ENCODE data around the gene TMEM63C. TPM values are rescaled to one million over a fixed set of nuclear protein-coding genes. Genes with fewer than 3 reads are reported as not detected.

Gene TMEM63C
- total RNA-seq, 1 experiment from 2014 or later, result 5.7 TPM

DNA sequence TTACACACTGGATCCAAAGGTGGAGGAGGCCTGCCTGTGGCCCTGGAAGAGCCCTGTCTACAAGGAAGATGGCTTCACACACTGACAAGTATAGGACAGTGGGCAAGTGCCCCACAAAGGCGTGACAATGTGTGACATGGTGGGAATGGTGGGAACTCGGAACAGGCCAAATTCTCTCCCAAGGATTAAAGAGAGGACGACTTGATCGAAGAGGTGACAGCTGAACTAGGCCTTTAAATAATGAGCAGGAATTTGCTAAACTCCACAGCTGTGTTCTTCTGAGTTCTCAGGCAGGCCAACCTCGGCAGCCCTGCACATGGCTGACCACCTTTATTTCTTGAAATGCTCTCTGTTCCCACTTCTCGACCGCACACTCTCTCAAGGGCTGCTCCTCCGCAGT lies 115.3 kb downstream of the TMEM63C start:
- no peak for DNase-seq (ENCODE audit: low read depth, low spot score)
- Histone ChIP-seq H3K36me3 (ENCODE audit: control insufficient read depth in 1 of 2, insufficient read depth in 2 of 2, low read length in 2 of 2) (peaks cover 2 to 13% of the 10 kb centered on the region in 2 experiments; a peak in 1 of 4 replicates), H3K9me2 (ENCODE audit: insufficient read depth) (no peaks in the 10 kb centered on the region), H3K27ac (ENCODE audit: low read depth, low read length) (no peak overlapping the region), H3K79me2 (ENCODE audit: insufficient read depth, low read length) (no peaks in the 10 kb centered on the region), H3K4me3 (replicated peaks in 1 of 2; ENCODE audit: low read depth in 1 of 2, low read length in 2 of 2) (no peak overlapping the region), H3K4me1 (ENCODE audit: control insufficient read depth in 1 of 2, insufficient read depth in 2 of 2, low read length in 2 of 2) (no peaks in the 10 kb centered on the region), H3K9me3 (ENCODE audit: control insufficient read depth in 1 of 2, insufficient read depth in 1 of 2, low read depth in 1 of 2, low read length in 2 of 2) (no peaks in the 10 kb centered on the region), H3K27me3 (ENCODE audit: insufficient read depth, low read length) (no peaks in the 10 kb centered on the region), H4K20me1 (ENCODE audit: insufficient read depth) (no peaks in the 10 kb centered on the region), H3K4me2 (ENCODE audit: low read length) (no peak overlapping the region), H3K9ac (ENCODE audit: low read length) (no peak overlapping the region), H2AFZ (ENCODE audit: low read depth, low read length, poor library complexity, severe bottlenecking) (no peak overlapping the region)
- intact Hi-C loops (cut with micrococcal nuclease), result no loop called here
- TF ChIP-seq, protein P1, sequence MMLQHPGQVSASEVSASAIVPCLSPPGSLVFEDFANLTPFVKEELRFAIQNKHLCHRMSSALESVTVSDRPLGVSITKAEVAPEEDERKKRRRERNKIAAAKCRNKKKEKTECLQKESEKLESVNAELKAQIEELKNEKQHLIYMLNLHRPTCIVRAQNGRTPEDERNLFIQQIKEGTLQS (IDR thresholded peaks at IDR 0.05), result no peak
- TF ChIP-seq CEBPB (IDR thresholded peaks at IDR 0.05; ENCODE audit: low read depth), result no peak
- TF ChIP-seq ZNF274 (IDR thresholded peaks at IDR 0.05; ENCODE audit: low read depth, low read length), result no peak
- TF ChIP-seq SRF (IDR thresholded peaks at IDR 0.05; ENCODE audit: low read depth), result no peak
- TF ChIP-seq EGR1 (IDR thresholded peaks at IDR 0.05; ENCODE audit: low read depth), result no peak
- no peak for TF ChIP-seq EZH2phosphoT487 (IDR thresholded peaks at IDR 0.05; ENCODE audit: borderline replicate concordance)
- no peak for TF ChIP-seq ELF1 (IDR thresholded peaks at IDR 0.05; ENCODE audit: borderline replicate concordance, low read depth)
- no peak for TF ChIP-seq SIN3A (IDR thresholded peaks at IDR 0.05; ENCODE audit: low read depth)
- no peak for TF ChIP-seq YY1 (IDR thresholded peaks at IDR 0.05; ENCODE audit: extremely low read depth, insufficient replicate concordance, low read depth, low read length)
- TF ChIP-seq POLR2AphosphoS5 (IDR thresholded peaks at IDR 0.05; ENCODE audit: low read depth, low read length), result no peak
- no peak for TF ChIP-seq ZFX (IDR thresholded peaks at IDR 0.05)
- no peak for TF ChIP-seq POLR2A (IDR thresholded peaks at IDR 0.05; ENCODE audit: borderline replicate concordance, extremely low read depth, insufficient read depth, insufficient read length)
- no peak for TF ChIP-seq CBX3 (IDR thresholded peaks at IDR 0.05; ENCODE audit: low read depth)
- no peak for TF ChIP-seq RAD21 (IDR thresholded peaks at IDR 0.05; ENCODE audit: low read depth)
- TF ChIP-seq EZH2 (IDR thresholded peaks at IDR 0.05), result no peak
- TF ChIP-seq, protein P2, sequence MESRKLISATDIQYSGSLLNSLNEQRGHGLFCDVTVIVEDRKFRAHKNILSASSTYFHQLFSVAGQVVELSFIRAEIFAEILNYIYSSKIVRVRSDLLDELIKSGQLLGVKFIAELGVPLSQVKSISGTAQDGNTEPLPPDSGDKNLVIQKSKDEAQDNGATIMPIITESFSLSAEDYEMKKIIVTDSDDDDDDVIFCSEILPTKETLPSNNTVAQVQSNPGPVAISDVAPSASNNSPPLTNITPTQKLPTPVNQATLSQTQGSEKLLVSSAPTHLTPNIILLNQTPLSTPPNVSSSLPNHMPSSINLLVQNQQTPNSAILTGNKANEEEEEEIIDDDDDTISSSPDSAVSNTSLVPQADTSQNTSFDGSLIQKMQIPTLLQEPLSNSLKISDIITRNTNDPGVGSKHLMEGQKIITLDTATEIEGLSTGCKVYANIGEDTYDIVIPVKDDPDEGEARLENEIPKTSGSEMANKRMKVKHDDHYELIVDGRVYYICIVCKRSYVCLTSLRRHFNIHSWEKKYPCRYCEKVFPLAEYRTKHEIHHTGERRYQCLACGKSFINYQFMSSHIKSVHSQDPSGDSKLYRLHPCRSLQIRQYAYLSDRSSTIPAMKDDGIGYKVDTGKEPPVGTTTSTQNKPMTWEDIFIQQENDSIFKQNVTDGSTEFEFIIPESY (IDR thresholded peaks at IDR 0.05; ENCODE audit: extremely low read depth, insufficient replicate concordance, low read length), result no peak
- no peak for TF ChIP-seq JUND (IDR thresholded peaks at IDR 0.05)
- no peak for TF ChIP-seq TCF7L2 (IDR thresholded peaks at IDR 0.05; ENCODE audit: borderline replicate concordance, extremely low read depth, insufficient read depth, insufficient read length)
- TF ChIP-seq FOSL1 (IDR thresholded peaks at IDR 0.05; ENCODE audit: low read depth), result no peak
- TF ChIP-seq, protein P3, sequence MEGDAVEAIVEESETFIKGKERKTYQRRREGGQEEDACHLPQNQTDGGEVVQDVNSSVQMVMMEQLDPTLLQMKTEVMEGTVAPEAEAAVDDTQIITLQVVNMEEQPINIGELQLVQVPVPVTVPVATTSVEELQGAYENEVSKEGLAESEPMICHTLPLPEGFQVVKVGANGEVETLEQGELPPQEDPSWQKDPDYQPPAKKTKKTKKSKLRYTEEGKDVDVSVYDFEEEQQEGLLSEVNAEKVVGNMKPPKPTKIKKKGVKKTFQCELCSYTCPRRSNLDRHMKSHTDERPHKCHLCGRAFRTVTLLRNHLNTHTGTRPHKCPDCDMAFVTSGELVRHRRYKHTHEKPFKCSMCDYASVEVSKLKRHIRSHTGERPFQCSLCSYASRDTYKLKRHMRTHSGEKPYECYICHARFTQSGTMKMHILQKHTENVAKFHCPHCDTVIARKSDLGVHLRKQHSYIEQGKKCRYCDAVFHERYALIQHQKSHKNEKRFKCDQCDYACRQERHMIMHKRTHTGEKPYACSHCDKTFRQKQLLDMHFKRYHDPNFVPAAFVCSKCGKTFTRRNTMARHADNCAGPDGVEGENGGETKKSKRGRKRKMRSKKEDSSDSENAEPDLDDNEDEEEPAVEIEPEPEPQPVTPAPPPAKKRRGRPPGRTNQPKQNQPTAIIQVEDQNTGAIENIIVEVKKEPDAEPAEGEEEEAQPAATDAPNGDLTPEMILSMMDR (IDR thresholded peaks at IDR 0.05 in 2 of 3, conservative IDR thresholded peaks at IDR 0.05 in 1 of 3; ENCODE audit: borderline replicate concordance in 1 of 3, insufficient read depth in 1 of 3, low read depth in 2 of 3, low read length in 2 of 3), result no peak
- no TSS peak for BruUV-seq (replicated peaks)
- ChIA-PET POLR2A (no interaction called here), CTCF (no interaction called here), RAD21 (ENCODE audit: low non-redundant PET in 1 of 2, low total read pairs in 2 of 2, uncharacterized antibody in 2 of 2, unreplicated experiment in 2 of 2) (no interaction called here)
- no peak for ATAC-seq

All from HCT116 (cell line).